Measurements from ENCODE around the gene TRIO.

DNA sequence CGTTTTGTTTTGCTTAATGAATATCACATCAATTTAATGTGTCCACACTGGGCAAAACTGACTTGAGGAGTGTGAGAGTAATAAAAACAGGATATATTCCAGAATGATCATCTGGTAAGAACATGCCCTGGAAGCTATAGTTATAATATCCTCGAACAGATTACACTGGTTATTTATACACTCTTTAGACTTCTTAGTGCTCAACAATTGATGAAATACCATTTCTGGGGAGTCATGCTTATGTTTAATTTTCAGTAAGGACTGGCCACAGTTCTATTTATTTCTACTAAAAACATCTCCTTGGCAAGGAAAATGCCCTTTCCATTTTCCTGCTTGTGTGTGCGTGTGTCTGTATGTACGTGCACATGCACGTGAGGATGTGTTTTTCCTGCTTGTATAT is 205.0 kb downstream of the TRIO start:
- TF ChIP-seq, protein P1, sequence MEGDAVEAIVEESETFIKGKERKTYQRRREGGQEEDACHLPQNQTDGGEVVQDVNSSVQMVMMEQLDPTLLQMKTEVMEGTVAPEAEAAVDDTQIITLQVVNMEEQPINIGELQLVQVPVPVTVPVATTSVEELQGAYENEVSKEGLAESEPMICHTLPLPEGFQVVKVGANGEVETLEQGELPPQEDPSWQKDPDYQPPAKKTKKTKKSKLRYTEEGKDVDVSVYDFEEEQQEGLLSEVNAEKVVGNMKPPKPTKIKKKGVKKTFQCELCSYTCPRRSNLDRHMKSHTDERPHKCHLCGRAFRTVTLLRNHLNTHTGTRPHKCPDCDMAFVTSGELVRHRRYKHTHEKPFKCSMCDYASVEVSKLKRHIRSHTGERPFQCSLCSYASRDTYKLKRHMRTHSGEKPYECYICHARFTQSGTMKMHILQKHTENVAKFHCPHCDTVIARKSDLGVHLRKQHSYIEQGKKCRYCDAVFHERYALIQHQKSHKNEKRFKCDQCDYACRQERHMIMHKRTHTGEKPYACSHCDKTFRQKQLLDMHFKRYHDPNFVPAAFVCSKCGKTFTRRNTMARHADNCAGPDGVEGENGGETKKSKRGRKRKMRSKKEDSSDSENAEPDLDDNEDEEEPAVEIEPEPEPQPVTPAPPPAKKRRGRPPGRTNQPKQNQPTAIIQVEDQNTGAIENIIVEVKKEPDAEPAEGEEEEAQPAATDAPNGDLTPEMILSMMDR (IDR thresholded peaks at IDR 0.05; ENCODE audit: low read depth, low read length, poor library complexity, severe bottlenecking): no peak
- no peak for TF ChIP-seq EZH2phosphoT487 (IDR thresholded peaks at IDR 0.05; ENCODE audit: borderline replicate concordance, low read length)
